GM21367 (cell line): ENCODE results near the gene INTS11.
A peak's percentile ranks its signal among the peaks of the same experiment; 100 is the strongest.

Source experiments
- ATAC-seq: cut with Tn5 transposase; IDR thresholded peaks from one replicate; pipeline ENCODE4 v1.9.1; 2021; ENCODE audit not compliant: unreplicated experiment

INTS11 gene

GRCh38 chr1:1287288-1288110, 37.0 kb downstream of the INTS11 start:
- no peak for ATAC-seq

GRCh38 chr1:1286313-1287261, 37.9 kb downstream of the INTS11 start:
- no peak for ATAC-seq

- ATAC-seq: no peak
Measured at GRCh38 chr1:1285611-1286311, 38.7 kb downstream of the INTS11 start.

- no peak for ATAC-seq
Measured at GRCh38 chr1:1285102-1285571, 39.3 kb downstream of the INTS11 start.

- ATAC-seq: no peak
Measured at GRCh38 chr1:1284221-1285101, 40.0 kb downstream of the INTS11 start.

GRCh38 chr1:1283821-1284220, 40.6 kb downstream of the INTS11 start:
- ATAC-seq: no peak

- ATAC-seq: no peak
Measured at GRCh38 chr1:1282998-1283397, 41.5 kb downstream of the INTS11 start.

GRCh38 chr1:1281533-1282321, 42.7 kb downstream of the INTS11 start:
- ATAC-seq: no peak

- ATAC-seq: no peak
Measured at GRCh38 chr1:1280782-1281481, 43.5 kb downstream of the INTS11 start.

- ATAC-seq: no peak
Measured at GRCh38 chr1:1279028-1279427, 45.4 kb downstream of the INTS11 start.

- no peak for ATAC-seq
Measured at GRCh38 chr1:1278620-1279019, 45.8 kb downstream of the INTS11 start.

GRCh38 chr1:1275836-1276235, 48.6 kb downstream of the INTS11 start:
- no peak for ATAC-seq

- ATAC-seq: no peak
Measured at GRCh38 chr1:1274931-1275431, 49.5 kb downstream of the INTS11 start.

- no peak for ATAC-seq
Measured at GRCh38 chr1:1274299-1274930, 50.0 kb downstream of the INTS11 start.

GRCh38 chr1:1273512-1274298, 50.8 kb downstream of the INTS11 start, which contains the start of gene UBE2J2:
Gene UBE2J2 (minus strand): TSS chr1:1273854. CDS start chr1:1267992, 5,862 bp downstream.
- peak; percentile 66 for ATAC-seq

GRCh38 chr1:1273209-1273511, 51.3 kb downstream of the INTS11 start:
- peak; percentile 10 for ATAC-seq
